DND-41 (cell line): ENCODE results near the gene PIK3R2.

Experiments
- ATAC-seq: fragments of 200-7000 bp; cut with Tn5 transposase; 3 replicates; pipeline ENCODE4 v1.9.1; 2021; ENCODE audit warnings: low read depth; ENCODE audit not compliant: insufficient read depth
- DNase-seq: peaks from one replicate; pipeline ENCODE4 v3.0.0-alpha.2; 2020
- H2AFZ ChIP-seq: 2 replicates; pipeline ENCODE4 v1.6.0; 2012; ENCODE audit warnings: low read depth, low read length
- H3K27ac ChIP-seq: 2 replicates; pipeline ENCODE4 v1.5.1; 2012; ENCODE audit warnings: low read length, inconsistent platforms
- H3K27me3 ChIP-seq: fragments of 200-600 bp; sonication (generic); 2 replicates; pipeline ENCODE4 v1.6.0; 2012; ENCODE audit warnings: low read length, mild to moderate bottlenecking, inconsistent platforms; ENCODE audit not compliant: insufficient read depth, poor library complexity
- H3K36me3 ChIP-seq: 2 replicates; pipeline ENCODE4 v1.5.1; 2012; ENCODE audit warnings: low read length, inconsistent platforms; ENCODE audit not compliant: insufficient read depth
- H3K4me1 ChIP-seq: 2 replicates; pipeline ENCODE4 v1.5.1; 2012; ENCODE audit warnings: mild to moderate bottlenecking, low read length; ENCODE audit not compliant: insufficient read depth
- H3K4me2 ChIP-seq: 2 replicates; pipeline ENCODE4 v1.6.0; 2012; ENCODE audit warnings: mild to moderate bottlenecking, moderate library complexity, low read length, inconsistent platforms; ENCODE audit not compliant: insufficient read depth
- H3K4me3 ChIP-seq, 2 experiments: fragments of 200-600 bp in 1 of 2; shearing (Covaris generic) in 1 of 2; 2 replicates each; pipeline ENCODE4 v1.5.1; 2012 to 2016; ENCODE audit warnings: inconsistent platforms in 2 of 2, low read length in 2 of 2, mild to moderate bottlenecking in 2 of 2, low read depth in 1 of 2, moderate library complexity in 1 of 2
- H3K79me2 ChIP-seq: 2 replicates; pipeline ENCODE4 v1.6.0; 2012; ENCODE audit warnings: low read length, inconsistent platforms; ENCODE audit not compliant: insufficient read depth
- H3K9ac ChIP-seq: 2 replicates; pipeline ENCODE4 v1.6.0; 2012; ENCODE audit warnings: low read depth, mild to moderate bottlenecking, inconsistent platforms, low read length, moderate library complexity
- H3K9me3 ChIP-seq: 2 replicates; pipeline ENCODE4 v1.5.1; 2012; ENCODE audit warnings: low read length, moderate library complexity, mild to moderate bottlenecking, inconsistent platforms; ENCODE audit not compliant: insufficient read depth, severe bottlenecking
- H4K20me1 ChIP-seq: 2 replicates; pipeline ENCODE4 v1.6.0; 2012; ENCODE audit warnings: low read length; ENCODE audit not compliant: insufficient read depth
- EZH2 ChIP-seq: IDR thresholded peaks from 3 replicates; pipeline ENCODE4 v1.6.1; 2012; ENCODE audit warnings: borderline replicate concordance, low read depth, mild to moderate bottlenecking, moderate library complexity, low read length, inconsistent platforms; ENCODE audit not compliant: severe bottlenecking
- TF ChIP-seq, protein P1 (sequence below): IDR thresholded peaks from 2 replicates; pipeline ENCODE4 v1.5.1; 2012; ENCODE audit warnings: borderline replicate concordance, low read length, moderate library complexity, mild to moderate bottlenecking; ENCODE audit not compliant: poor library complexity, severe bottlenecking; ENCODE audit errors: extremely low read depth

The PIK3R2 gene

DNA sequence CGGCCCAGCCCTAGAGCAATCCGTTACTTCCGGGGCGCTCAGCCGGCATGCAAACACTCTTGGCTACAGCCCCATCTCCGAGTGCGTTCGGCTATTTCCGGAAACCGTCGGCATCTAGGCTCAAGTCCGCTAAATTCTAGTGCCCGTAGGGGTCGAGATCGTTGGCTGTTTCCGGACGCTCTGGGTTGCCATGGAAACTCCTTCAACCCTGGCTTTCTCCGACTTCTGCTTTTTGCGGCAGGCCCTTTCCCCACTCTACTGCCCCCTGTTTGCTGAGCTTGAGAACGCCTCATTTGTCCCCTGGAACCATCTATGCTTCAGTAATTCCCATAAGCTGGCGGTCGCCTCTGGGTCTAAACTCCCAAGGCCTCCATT, 534 bp upstream of the PIK3R2 start:
- no peaks in the 10 kb centered on the region for H3K27me3 ChIP-seq
- peaks cover 32% of the 10 kb centered on the region for H4K20me1 ChIP-seq
- no peaks in the 10 kb centered on the region for H3K9me3 ChIP-seq
- ATAC-seq = peak; percentile 77
- peaks cover 22% of the 10 kb centered on the region for H3K79me2 ChIP-seq
- peak overlapping the region; percentile 93 for H2AFZ ChIP-seq
- peak; percentile 99 for DNase-seq
- TF ChIP-seq EZH2 = no peak
- TF ChIP-seq, protein P1, sequence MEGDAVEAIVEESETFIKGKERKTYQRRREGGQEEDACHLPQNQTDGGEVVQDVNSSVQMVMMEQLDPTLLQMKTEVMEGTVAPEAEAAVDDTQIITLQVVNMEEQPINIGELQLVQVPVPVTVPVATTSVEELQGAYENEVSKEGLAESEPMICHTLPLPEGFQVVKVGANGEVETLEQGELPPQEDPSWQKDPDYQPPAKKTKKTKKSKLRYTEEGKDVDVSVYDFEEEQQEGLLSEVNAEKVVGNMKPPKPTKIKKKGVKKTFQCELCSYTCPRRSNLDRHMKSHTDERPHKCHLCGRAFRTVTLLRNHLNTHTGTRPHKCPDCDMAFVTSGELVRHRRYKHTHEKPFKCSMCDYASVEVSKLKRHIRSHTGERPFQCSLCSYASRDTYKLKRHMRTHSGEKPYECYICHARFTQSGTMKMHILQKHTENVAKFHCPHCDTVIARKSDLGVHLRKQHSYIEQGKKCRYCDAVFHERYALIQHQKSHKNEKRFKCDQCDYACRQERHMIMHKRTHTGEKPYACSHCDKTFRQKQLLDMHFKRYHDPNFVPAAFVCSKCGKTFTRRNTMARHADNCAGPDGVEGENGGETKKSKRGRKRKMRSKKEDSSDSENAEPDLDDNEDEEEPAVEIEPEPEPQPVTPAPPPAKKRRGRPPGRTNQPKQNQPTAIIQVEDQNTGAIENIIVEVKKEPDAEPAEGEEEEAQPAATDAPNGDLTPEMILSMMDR = peak; percentile 86
- peak overlapping the region; percentile 97 for H3K9ac ChIP-seq
- peak overlapping the region; percentile 15 to 62; a peak in 3 of 4 replicates for H3K4me3 ChIP-seq
- H3K4me2 ChIP-seq = peak overlapping the region; percentile 70
- H3K27ac ChIP-seq = peak overlapping the region; percentile 92
- H3K4me1 ChIP-seq = peaks cover 35% of the 10 kb centered on the region
- peaks cover 24% of the 10 kb centered on the region for H3K36me3 ChIP-seq

DNA sequence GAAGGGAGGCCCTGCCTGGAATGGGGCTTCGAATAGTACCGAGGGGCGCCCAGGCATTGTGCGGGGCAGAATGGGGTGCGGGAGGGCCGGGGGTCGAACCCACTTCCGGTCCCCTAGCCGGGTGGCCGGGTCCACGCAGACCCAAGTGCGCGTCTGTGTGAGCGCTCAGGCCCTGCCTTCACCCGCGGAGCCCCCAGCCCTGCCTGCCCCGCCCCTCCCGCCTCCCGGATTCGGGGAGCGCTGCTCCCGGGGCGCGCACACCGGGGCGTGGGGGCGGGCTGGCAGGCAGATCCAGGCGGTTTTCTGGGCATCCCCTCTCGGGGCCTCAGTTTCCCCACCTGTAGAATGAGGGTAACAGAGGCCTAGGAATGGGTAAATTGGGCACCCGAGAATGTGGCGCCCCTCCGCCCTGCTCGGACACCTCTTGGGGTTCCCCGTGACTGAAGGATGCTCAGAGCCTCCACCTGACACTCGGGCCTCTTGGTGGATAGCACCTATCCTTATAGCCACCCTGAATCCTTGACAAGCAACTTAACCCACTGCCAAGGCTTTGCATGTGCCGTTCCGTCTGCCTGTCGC, 682 bp downstream of the PIK3R2 start:
- Histone ChIP-seq H3K4me1 (peaks cover 35% of the 10 kb centered on the region), H3K4me3 (peak overlapping the region; percentile 88 to 94), H4K20me1 (peaks cover 32% of the 10 kb centered on the region), H3K9me3 (no peaks in the 10 kb centered on the region), H3K27me3 (no peaks in the 10 kb centered on the region), H3K9ac (peak overlapping the region; percentile 97), H3K27ac (peak overlapping the region; percentile 77), H3K36me3 (peaks cover 24% of the 10 kb centered on the region), H3K79me2 (peaks cover 22% of the 10 kb centered on the region), H3K4me2 (peak overlapping the region; percentile 70), H2AFZ (peak overlapping the region; percentile 77)
- DNase-seq (peak; percentile 39), ATAC-seq (no peak)
- TF ChIP-seq EZH2 = no peak
- TF ChIP-seq, protein P1 = no peak

DNA sequence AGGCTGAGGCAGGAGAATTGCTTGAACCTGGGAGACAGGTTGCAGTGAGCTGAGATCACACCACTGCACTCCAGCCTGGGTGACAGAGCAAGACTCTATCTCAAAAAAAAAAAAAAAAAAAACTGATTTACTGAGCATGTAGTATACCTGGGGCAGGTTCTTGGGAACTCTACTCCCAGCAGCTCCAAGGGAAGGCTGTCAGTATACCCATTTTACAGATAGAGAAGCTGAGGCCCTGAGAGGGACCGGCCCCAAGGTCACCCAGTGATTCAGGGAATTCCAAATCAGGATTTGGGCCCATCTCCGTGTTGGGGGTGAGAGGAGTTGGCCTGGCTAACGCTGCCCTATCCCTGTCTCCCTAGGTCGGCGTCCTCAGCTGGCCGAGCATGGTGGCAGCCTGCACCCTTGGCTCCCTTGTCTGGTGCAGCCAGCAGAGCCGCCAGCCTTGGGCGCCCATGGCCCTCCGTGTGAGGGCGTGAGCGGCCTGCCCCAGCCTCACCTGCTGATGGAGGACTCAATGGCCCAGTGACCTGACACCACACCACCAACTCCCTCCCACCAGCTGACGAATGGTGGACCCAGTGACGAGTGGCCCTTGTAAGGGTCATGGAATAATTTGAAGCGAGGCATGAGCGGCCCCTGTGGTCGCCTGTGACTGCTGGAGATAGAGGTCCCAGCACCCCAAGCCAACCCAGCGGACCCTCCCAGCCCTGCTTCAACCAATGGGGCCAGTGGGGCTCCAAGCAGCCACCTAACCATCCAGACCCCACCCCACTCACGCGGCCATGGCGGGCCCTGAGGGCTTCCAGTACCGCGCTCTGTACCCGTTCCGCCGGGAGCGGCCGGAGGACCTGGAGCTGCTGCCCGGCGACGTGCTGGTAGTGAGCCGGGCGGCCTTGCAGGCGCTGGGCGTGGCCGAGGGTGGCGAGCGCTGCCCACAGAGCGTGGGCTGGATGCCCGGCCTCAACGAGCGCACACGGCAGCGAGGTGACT, 2.4 kb downstream of the PIK3R2 start:
- Histone ChIP-seq H3K4me3 (no peak overlapping the region), H4K20me1 (peaks cover 32% of the 10 kb centered on the region), H3K36me3 (peaks cover 29% of the 10 kb centered on the region), H3K9ac (no peak overlapping the region), H3K27ac (no peak overlapping the region), H3K9me3 (no peaks in the 10 kb centered on the region), H3K27me3 (no peaks in the 10 kb centered on the region), H3K79me2 (peaks cover 22% of the 10 kb centered on the region), H2AFZ (no peak overlapping the region), H3K4me1 (peaks cover 37% of the 10 kb centered on the region), H3K4me2 (peak overlapping the region; percentile 12; the same call in 1 of the 2 replicates)
- no peak for ATAC-seq
- no peak for DNase-seq
- no peak for TF ChIP-seq EZH2
- TF ChIP-seq, protein P1 = no peak
